GM19438 (cell line): Measurements from ENCODE around the gene PLPPR4.

Source experiments
- ATAC-seq: cut with Tn5 transposase; IDR thresholded peaks from one replicate; pipeline ENCODE4 v1.9.1; 2021; ENCODE audit warnings: low read depth; ENCODE audit not compliant: unreplicated experiment

PLPPR4 gene

DNA sequence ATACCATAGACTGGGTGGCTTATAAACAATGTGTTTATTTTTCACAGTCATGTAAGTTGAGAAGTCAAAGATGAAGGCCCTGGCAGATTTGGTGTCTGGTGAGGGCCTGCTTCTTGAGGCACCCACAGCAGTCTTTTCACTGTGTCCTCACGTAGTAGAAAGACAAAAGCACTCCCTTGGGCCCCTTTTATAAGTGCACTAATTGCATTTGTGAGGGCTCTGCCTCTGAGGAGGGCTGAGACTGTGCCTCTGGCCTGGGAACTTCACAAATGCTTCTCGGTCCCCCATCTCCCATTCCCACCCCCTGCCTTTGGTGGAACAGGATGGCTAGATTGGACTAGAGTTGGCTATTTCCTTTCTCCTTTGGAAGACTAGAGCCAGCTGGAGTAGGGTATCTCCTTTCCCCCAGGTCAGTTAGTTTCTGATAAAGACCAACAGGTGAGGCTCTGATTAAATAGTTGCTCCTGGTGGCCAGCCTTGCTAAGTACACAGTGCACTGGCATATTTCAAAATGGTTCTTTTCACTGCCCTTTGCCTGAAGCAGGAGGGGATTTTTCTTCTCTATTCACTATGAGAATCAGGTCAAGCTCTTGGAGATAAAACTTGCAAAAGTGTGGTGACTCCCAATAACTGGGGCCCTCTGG lies 82.9 kb downstream of the PLPPR4 start:
- ATAC-seq: no peak

DNA sequence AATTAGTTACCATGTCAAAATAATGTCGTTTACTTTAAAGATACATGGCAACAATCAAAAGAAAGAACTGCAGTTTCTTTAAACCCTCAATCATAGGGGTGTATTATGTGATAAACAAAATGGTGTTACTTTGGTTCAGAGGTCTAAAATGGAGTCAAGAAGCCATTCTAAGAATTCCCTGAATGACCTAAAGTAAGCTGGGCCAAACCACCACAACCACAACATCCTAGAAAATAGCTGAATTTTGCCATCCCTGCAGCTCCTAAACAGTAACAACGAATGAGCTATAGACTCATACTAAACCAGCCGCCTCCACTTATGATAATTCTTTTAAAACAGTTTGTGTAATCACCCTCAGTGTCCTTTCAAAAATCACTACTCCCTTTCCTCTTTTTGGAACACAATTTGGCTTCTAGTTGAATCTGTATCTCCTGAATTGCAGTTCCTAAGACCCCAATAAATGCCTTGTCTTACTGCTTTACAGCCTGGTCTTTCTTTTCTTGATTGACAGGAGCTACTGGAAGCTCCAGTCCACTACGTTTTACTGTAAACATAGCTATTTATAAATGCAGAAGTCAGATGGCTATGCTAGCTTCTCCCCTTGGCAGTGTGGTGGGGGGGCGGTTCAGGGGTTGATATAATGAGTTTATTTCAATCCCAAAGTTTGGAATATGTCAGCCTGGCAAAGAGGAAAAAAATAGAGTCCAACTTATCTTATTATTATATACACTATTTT lies 84.3 kb downstream of the PLPPR4 start:
- ATAC-seq: no peak

DNA sequence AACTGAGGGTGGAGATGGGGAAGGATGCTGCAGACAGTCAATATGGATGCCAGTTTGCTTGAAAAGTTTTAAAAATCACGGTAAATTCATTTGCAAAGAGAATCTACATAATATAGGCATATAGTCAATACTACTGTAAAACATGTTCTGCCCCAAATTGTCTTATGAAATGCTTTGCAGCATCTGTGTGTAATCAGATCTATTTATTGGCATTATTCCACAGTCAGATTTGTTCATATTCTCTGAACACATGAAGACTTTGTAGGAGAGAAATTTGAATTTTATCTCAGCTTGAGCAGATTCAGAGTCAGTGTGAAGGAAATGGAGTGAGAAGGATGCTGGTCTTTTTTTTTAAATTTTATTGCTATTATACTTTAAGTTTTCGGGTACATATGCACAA lies 88.5 kb downstream of the PLPPR4 start:
- no peak for ATAC-seq

DNA sequence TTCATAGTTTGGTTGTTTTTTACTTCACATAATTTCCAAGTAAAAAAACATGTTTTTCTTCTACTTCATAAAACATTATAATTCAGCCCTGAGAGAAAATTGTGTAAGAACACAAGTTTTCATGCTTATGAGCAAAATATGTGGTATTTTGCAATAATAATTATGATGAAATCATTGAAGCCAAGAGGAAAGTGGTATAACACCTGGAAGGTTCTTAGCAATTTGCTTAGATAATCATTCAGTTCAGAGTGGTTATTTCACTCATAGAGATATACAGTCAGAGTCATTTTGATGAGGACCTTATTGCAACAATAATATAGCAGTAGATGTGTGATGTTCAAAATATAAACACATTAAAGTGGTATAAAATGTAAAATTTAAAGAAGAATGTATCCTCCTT lies 94.5 kb downstream of the PLPPR4 start:
- ATAC-seq: no peak
